ENCODE results near the gene ALK. TPM values are rescaled to one million over a fixed set of nuclear protein-coding genes. Genes with fewer than 3 reads are reported as not detected.
A peak's percentile ranks its signal among the peaks of the same experiment; 100 is the strongest.

ALK gene
- total RNA-seq, 1 donor from 2014 or later = under 0.01 TPM

- no peak for DNase-seq (ENCODE audit: low read depth)
- no peak overlapping the region for H3K4me3 ChIP-seq (ENCODE audit: low read depth, low read length)
- no peak for TF ChIP-seq CTCF (conservative IDR thresholded peaks at IDR 0.05; ENCODE audit: low read depth, low read length)
Measured at GRCh38 chr2:29239209-29239960, 682.0 kb downstream of the ALK start.

- DNase-seq (ENCODE audit: low read depth) = no peak
- no peak overlapping the region for H3K4me3 ChIP-seq (ENCODE audit: low read depth, low read length)
- TF ChIP-seq CTCF (conservative IDR thresholded peaks at IDR 0.05; ENCODE audit: low read depth, low read length) = peak; percentile 83
Measured at GRCh38 chr2:29238497-29238896, 682.9 kb downstream of the ALK start.

GRCh38 chr2:29236074-29236473 is 685.3 kb downstream of the ALK start:
- no peak for TF ChIP-seq CTCF (conservative IDR thresholded peaks at IDR 0.05; ENCODE audit: low read depth, low read length)
- H3K4me3 ChIP-seq (ENCODE audit: low read depth, low read length) = no peak overlapping the region
- no peak for DNase-seq (ENCODE audit: low read depth)

GRCh38 chr2:29235411-29235810 is 686.0 kb downstream of the ALK start:
- TF ChIP-seq CTCF (conservative IDR thresholded peaks at IDR 0.05; ENCODE audit: low read depth, low read length) = no peak
- no peak overlapping the region for H3K4me3 ChIP-seq (ENCODE audit: low read depth, low read length)
- DNase-seq (ENCODE audit: low read depth) = no peak

GRCh38 chr2:29233428-29233827 is 688.0 kb downstream of the ALK start:
- TF ChIP-seq CTCF (conservative IDR thresholded peaks at IDR 0.05; ENCODE audit: low read depth, low read length) = no peak
- H3K4me3 ChIP-seq (ENCODE audit: low read depth, low read length) = no peak overlapping the region
- no peak for DNase-seq (ENCODE audit: low read depth)

GRCh38 chr2:29232041-29232440 is 689.3 kb downstream of the ALK start:
- no peak for TF ChIP-seq CTCF (conservative IDR thresholded peaks at IDR 0.05; ENCODE audit: low read depth, low read length)
- no peak for DNase-seq (ENCODE audit: low read depth)
- no peak overlapping the region for H3K4me3 ChIP-seq (ENCODE audit: low read depth, low read length)

GRCh38 chr2:29229640-29230039 is 691.7 kb downstream of the ALK start:
- no peak for DNase-seq (ENCODE audit: low read depth)
- H3K4me3 ChIP-seq (ENCODE audit: low read depth, low read length) = no peak overlapping the region
- no peak for TF ChIP-seq CTCF (conservative IDR thresholded peaks at IDR 0.05; ENCODE audit: low read depth, low read length)
